ENCODE measurements around the gene OPN5. TPM values are rescaled to one million over a fixed set of nuclear protein-coding genes. Genes with fewer than 3 reads are reported as not detected.

Gene OPN5
- total RNA-seq, 1 experiment from 2014 or later = not detected

DNA sequence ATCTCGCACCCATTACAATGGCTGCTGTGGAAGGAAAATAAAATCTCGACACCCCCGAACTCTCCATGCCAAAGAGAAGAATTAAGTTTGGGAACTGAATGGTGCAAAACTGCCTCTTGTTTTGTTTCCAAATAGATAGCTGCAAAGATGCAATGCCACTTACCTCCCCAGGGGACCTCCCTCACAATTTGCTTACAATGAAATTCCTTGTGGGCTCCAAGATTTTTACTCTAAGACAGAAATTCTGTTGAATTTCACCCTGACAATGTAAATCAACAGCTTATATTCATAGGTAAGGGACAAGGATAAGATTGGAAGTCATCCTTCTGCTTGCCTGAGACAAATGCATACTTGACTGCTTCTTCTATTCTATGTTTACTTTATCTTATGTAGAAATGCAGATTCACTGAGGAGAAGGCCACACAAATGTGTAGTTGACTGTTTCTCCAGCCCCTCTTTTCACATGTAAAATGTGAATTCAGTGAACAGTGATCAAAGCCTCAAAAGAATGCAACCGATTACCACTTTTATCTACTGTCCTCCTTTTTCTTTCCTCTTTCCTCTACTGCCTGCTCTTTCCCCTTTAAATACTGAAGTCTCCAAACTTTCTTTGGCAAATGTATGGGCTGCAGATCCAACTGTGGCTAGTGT lies 46.9 kb upstream of the OPN5 start:
- TF ChIP-seq CTCF (conservative IDR thresholded peaks at IDR 0.05) = no peak
- no peak for TF ChIP-seq EZH2 (IDR thresholded peaks at IDR 0.05; ENCODE audit: low read depth)
- Histone ChIP-seq H4K20me1 (ENCODE audit: insufficient read depth) (no peaks in the 10 kb centered on the region), H3F3A (ENCODE audit: insufficient read depth, low read depth) (no peaks in the 10 kb centered on the region), H3K79me2 (ENCODE audit: low read depth) (no peaks in the 10 kb centered on the region), H3K9me2 (ENCODE audit: insufficient read depth) (no peaks in the 10 kb centered on the region), H3K9me3 (ENCODE audit: insufficient read depth, low read depth) (no peaks in the 10 kb centered on the region), H3K27ac (no peak overlapping the region), H3K4me1 (replicated peaks; ENCODE audit: insufficient read depth) (peaks cover 12% of the 10 kb centered on the region), H3K4me2 (no peak overlapping the region), H3K4me3 (no peak overlapping the region), H3K27me3 (ENCODE audit: insufficient read depth, low read depth) (no peaks in the 10 kb centered on the region), H3K36me3 (ENCODE audit: low read depth) (no peaks in the 10 kb centered on the region), H2AFZ (no peak overlapping the region)
- BruUV-seq (replicated peaks) = no TSS peak
- no peak for DNase-seq
- CTCF ChIA-PET = interaction anchor here (0.6 to 1.8 kb wide), 4 partner anchors 10 to 107 kb away, joined by 3 to 22 read pairs (median 3); no protein-coding TSS in a partner anchor
- POLR2A ChIA-PET (ENCODE audit: unreplicated experiment) = interaction anchor here (0.5 kb wide), 1 partner anchor 104 kb away, joined by 3 read pairs; no protein-coding TSS in a partner anchor
- intact Hi-C loops (cut with micrococcal nuclease; ENCODE audit: unreplicated experiment) = loop anchor here (1.0 to 2.0 kb wide), 3 partner anchors 46 to 321 kb away; no protein-coding TSS in a partner anchor

- no TSS peak for BruUV-seq (replicated peaks)
- Histone ChIP-seq H3K27ac (no peak overlapping the region), H3K9me2 (ENCODE audit: insufficient read depth) (no peaks in the 10 kb centered on the region), H3F3A (ENCODE audit: insufficient read depth, low read depth) (peaks cover 6% of the 10 kb centered on the region; the same call in 1 of the 2 replicates), H4K20me1 (ENCODE audit: insufficient read depth) (no peaks in the 10 kb centered on the region), H3K79me2 (ENCODE audit: low read depth) (no peaks in the 10 kb centered on the region), H3K36me3 (ENCODE audit: low read depth) (no peaks in the 10 kb centered on the region), H3K4me2 (no peak overlapping the region), H3K9me3 (ENCODE audit: insufficient read depth, low read depth) (no peaks in the 10 kb centered on the region; the same call in 1 of the 2 replicates), H2AFZ (no peak overlapping the region), H3K4me1 (replicated peaks; ENCODE audit: insufficient read depth) (peaks cover 8% of the 10 kb centered on the region; the same call in 1 of the 2 replicates), H3K4me3 (no peak overlapping the region), H3K27me3 (ENCODE audit: insufficient read depth, low read depth) (no peaks in the 10 kb centered on the region)
- CTCF ChIA-PET = no interaction called here
- POLR2A ChIA-PET (ENCODE audit: unreplicated experiment) = no interaction called here
- DNase-seq = no peak
- no peak for TF ChIP-seq CTCF (conservative IDR thresholded peaks at IDR 0.05)
- no peak for TF ChIP-seq EZH2 (IDR thresholded peaks at IDR 0.05; ENCODE audit: low read depth)
- intact Hi-C loops (cut with micrococcal nuclease; ENCODE audit: unreplicated experiment) = no loop called here
These were observed 45.6 kb upstream of the OPN5 start for GRCh38 chr6:47736083-47736700.

- H3F3A ChIP-seq (ENCODE audit: insufficient read depth, low read depth) = peaks cover 16% of the 10 kb centered on the region; the same call in 1 of the 2 replicates
- no peak overlapping the region for H2AFZ ChIP-seq
- H3K36me3 ChIP-seq (ENCODE audit: low read depth) = no peaks in the 10 kb centered on the region
- H3K9me2 ChIP-seq (ENCODE audit: insufficient read depth) = no peaks in the 10 kb centered on the region
- BruUV-seq (replicated peaks) = no TSS peak
- H3K27me3 ChIP-seq (ENCODE audit: insufficient read depth, low read depth) = no peaks in the 10 kb centered on the region
- ChIA-PET POLR2A (ENCODE audit: unreplicated experiment) (no interaction called here), CTCF (interaction anchor here (0.6 kb wide), 1 partner anchor 106 kb away, joined by 4 read pairs; no protein-coding TSS in a partner anchor)
- H4K20me1 ChIP-seq (ENCODE audit: insufficient read depth) = no peaks in the 10 kb centered on the region
- no peak overlapping the region for H3K4me2 ChIP-seq
- H3K9me3 ChIP-seq (ENCODE audit: insufficient read depth, low read depth) = no peaks in the 10 kb centered on the region; the same call in 1 of the 2 replicates
- TF ChIP-seq EZH2 (IDR thresholded peaks at IDR 0.05; ENCODE audit: low read depth) (no peak), CTCF (conservative IDR thresholded peaks at IDR 0.05) (no peak)
- no peak for DNase-seq
- no peak overlapping the region for H3K4me3 ChIP-seq
- intact Hi-C loops (cut with micrococcal nuclease; ENCODE audit: unreplicated experiment) = no loop called here
- no peak overlapping the region for H3K27ac ChIP-seq
- no peaks in the 10 kb centered on the region for H3K79me2 ChIP-seq (ENCODE audit: low read depth)
- H3K4me1 ChIP-seq (replicated peaks; ENCODE audit: insufficient read depth) = peaks cover 12% of the 10 kb centered on the region
These were observed 44.4 kb upstream of the OPN5 start for GRCh38 chr6:47737406-47737805.
